ENCODE results near the gene MPZL1. TPM values are rescaled to one million over a fixed set of nuclear protein-coding genes. Genes with fewer than 3 reads are reported as not detected.
A peak's percentile ranks its signal among the peaks of the same experiment; 100 is the strongest.

Gene MPZL1
- total and polyA plus RNA-seq, 2 of the 13 experiments (the other 11 are each of a cell fraction or from before 2014, with no cell fraction given), result 38.0 to 68.7 TPM

DNA sequence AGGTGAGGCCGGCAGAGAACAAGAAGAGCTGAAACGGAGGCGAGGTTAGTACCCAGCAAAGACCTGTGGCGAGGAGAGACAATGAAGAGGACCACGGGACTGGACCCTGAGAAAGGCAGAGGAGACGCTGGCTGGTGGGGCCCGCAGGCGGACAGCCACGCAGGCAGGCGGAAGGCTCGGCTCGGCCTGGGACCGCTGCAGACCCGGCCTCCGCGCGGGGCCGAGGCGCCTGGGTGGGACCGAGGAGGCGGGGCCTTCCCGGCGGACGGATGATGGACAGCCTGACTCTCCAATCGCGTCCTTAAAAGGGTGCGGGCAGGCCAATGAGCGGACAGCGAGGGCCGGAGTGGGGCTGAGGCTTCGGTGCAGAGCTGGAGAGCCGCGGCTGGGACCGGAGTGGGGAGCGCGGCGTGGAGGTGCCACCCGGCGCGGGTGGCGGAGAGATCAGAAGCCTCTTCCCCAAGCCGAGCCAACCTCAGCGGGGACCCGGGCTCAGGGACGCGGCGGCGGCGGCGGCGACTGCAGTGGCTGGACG is at the start of gene MPZL1 (continued):
- TF ChIP-seq, protein P1, sequence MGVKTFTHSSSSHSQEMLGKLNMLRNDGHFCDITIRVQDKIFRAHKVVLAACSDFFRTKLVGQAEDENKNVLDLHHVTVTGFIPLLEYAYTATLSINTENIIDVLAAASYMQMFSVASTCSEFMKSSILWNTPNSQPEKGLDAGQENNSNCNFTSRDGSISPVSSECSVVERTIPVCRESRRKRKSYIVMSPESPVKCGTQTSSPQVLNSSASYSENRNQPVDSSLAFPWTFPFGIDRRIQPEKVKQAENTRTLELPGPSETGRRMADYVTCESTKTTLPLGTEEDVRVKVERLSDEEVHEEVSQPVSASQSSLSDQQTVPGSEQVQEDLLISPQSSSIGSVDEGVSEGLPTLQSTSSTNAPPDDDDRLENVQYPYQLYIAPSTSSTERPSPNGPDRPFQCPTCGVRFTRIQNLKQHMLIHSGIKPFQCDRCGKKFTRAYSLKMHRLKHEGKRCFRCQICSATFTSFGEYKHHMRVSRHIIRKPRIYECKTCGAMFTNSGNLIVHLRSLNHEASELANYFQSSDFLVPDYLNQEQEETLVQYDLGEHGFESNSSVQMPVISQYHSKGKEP (CRISPR knock-in tag; IDR thresholded peaks at IDR 0.05), result no peak
- no peak for TF ChIP-seq ZBTB34 (CRISPR knock-in tag; IDR thresholded peaks at IDR 0.05)
- TF ChIP-seq NFE2L1 (CRISPR knock-in tag; IDR thresholded peaks at IDR 0.05; ENCODE audit: borderline replicate concordance), result no peak
- peak; percentile 80 for TF ChIP-seq SAP130 (CRISPR knock-in tag; IDR thresholded peaks at IDR 0.05; ENCODE audit: low read depth)
- TF ChIP-seq ZNF12 (CRISPR knock-in tag; IDR thresholded peaks at IDR 0.05), result no peak; the same call in 1 of the 2 replicates
- TF ChIP-seq ZNF772 (CRISPR knock-in tag; IDR thresholded peaks at IDR 0.05), result peak; percentile 65; the same call in 1 of the 2 replicates
- peak; percentile 84; the same call in 1 of the 2 replicates for TF ChIP-seq TAF1 (CRISPR knock-in tag; IDR thresholded peaks at IDR 0.05)
- TF ChIP-seq ZNF232 (CRISPR knock-in tag; IDR thresholded peaks at IDR 0.05; ENCODE audit: borderline replicate concordance), result peak; percentile 76; the same call in 1 of the 2 replicates
- no peak for TF ChIP-seq ZNF75D (CRISPR knock-in tag; IDR thresholded peaks at IDR 0.05; ENCODE audit: borderline replicate concordance)
- peak; percentile 39; the same call in 1 of the 2 replicates for TF ChIP-seq MEIS2 (CRISPR knock-in tag; IDR thresholded peaks at IDR 0.05)
- no peak for TF ChIP-seq ZNF576 (CRISPR knock-in tag; IDR thresholded peaks at IDR 0.05)
- no peak for TF ChIP-seq MLXIP (CRISPR knock-in tag; IDR thresholded peaks at IDR 0.05; ENCODE audit: borderline replicate concordance)
- TF ChIP-seq, protein P2, sequence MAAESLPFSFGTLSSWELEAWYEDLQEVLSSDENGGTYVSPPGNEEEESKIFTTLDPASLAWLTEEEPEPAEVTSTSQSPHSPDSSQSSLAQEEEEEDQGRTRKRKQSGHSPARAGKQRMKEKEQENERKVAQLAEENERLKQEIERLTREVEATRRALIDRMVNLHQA (CRISPR knock-in tag; IDR thresholded peaks at IDR 0.05), result no peak
- TF ChIP-seq ZNF460 (CRISPR knock-in tag; IDR thresholded peaks at IDR 0.05; ENCODE audit: borderline replicate concordance), result no peak
- TF ChIP-seq KDM6A (CRISPR knock-in tag; IDR thresholded peaks at IDR 0.05; ENCODE audit: low read depth), result no peak
- TF ChIP-seq ZNF550 (CRISPR knock-in tag; IDR thresholded peaks at IDR 0.05; ENCODE audit: borderline replicate concordance), result no peak
- TF ChIP-seq PRMT3 (CRISPR knock-in tag; IDR thresholded peaks at IDR 0.05; ENCODE audit: borderline replicate concordance, low read depth), result no peak
- peak; percentile 67 for TF ChIP-seq POLR2G (IDR thresholded peaks at IDR 0.05; ENCODE audit: low read depth, low read length)
- TF ChIP-seq, protein P3, sequence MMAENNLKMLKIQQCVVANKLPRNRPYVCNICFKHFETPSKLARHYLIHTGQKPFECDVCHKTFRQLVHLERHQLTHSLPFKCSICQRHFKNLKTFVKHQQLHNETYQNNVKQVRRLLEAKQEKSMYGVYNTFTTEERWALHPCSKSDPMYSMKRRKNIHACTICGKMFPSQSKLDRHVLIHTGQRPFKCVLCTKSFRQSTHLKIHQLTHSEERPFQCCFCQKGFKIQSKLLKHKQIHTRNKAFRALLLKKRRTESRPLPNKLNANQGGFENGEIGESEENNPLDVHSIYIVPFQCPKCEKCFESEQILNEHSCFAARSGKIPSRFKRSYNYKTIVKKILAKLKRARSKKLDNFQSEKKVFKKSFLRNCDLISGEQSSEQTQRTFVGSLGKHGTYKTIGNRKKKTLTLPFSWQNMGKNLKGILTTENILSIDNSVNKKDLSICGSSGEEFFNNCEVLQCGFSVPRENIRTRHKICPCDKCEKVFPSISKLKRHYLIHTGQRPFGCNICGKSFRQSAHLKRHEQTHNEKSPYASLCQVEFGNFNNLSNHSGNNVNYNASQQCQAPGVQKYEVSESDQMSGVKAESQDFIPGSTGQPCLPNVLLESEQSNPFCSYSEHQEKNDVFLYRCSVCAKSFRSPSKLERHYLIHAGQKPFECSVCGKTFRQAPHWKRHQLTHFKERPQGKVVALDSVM (CRISPR knock-in tag; IDR thresholded peaks at IDR 0.05), result peak; percentile 13
- TF ChIP-seq JDP2 (CRISPR knock-in tag; IDR thresholded peaks at IDR 0.05; ENCODE audit: borderline replicate concordance), result no peak
- TF ChIP-seq CBX5 (CRISPR knock-in tag; IDR thresholded peaks at IDR 0.05; ENCODE audit: borderline replicate concordance), result no peak
- no peak for TF ChIP-seq ESRRA (CRISPR knock-in tag; IDR thresholded peaks at IDR 0.05; ENCODE audit: low read depth)
